GM21825 (cell line): ENCODE results near the gene CDCA8.
"Not testable (repeated sequence)": the region's sequence is repeated elsewhere in the genome, so short reads cannot be mapped to it uniquely, and the experiment has no call there.

ENCODE experiments used
- ATAC-seq: cut with Tn5 transposase; IDR thresholded peaks from one replicate; pipeline ENCODE4 v1.9.1; 2021; ENCODE audit warnings: mild to moderate bottlenecking, moderate library complexity; ENCODE audit not compliant: unreplicated experiment

Gene CDCA8

DNA sequence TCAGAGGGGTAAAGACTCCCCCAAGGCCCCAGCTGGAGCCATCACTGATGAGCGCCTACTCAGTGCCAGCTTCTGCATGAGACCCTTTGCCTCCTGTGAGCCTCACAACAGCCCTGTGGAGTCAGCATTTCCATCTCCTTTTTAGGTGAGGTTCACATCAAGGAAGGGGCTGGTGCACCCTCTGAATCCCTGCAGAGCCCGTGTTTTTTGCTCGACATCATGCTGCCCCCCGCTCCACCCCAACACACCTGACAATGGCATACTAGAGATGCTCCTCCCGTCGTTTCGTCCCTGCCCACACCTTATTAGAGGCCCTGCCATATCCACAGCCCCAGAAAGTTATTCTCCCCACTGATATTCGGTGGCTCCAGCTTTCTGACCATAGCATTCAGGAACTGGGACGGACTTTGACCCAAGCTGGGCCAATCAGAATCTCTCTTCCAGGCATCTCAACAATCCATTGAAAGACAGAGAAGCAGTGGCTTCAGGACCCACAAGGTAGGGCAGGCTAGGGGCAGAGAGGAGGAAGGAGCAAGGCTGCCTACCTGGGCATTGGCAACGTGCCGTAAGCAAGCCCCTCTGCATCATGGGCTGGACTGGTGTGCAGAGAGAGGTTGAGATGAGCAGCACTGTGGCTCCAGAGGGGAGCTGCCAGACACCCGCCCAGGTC is 39.9 kb downstream of the CDCA8 start:
- no peak for ATAC-seq

DNA sequence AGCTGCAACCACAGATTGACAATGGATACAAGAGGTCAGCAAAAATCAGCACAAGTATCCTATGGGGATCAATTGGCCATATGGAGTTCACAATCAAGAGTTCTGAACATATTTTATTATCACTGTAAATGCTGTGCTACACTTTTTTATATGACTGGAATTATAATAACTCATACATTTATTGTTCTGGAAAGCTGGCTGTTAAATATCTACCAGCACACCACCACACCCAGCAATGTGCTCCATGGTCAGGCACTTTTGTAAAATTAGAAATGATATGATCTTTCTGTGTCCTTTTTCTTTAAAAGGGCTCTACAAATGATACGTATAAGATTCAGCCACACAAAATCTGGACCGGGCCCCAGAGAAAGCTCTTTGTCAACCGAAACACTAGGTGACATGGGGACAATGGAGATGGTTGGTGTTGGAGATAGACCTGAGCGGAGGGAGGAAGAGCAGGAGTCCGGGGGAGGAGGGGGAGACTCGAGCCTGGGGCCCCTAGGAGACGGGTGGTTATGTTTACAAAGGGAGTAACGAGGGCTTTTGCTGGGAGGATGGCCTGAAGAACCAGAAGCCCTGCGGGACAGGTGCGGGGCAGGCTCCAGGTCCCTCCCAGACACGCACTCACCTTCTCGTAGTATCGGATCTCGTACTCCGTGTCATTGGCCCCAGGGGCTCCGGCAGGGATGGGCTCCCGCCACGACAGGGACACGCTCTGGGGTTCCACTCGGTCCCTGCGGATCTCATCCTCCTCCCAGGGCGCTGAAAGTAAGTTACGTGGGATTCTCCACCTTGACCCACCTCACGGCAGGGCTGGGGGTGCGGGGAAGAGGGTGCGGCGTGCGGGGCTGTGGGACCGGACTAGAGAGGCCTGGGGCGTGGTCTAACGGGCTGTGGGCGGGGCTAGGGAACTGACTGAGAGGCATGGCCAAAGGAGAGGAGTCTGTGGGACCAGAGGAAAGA is 42.6 kb downstream of the CDCA8 start:
- ATAC-seq, result no peak

GRCh38 chr1:37737975-37738374 is 45.7 kb downstream of the CDCA8 start:
- ATAC-seq, result not testable (repeated sequence)

DNA sequence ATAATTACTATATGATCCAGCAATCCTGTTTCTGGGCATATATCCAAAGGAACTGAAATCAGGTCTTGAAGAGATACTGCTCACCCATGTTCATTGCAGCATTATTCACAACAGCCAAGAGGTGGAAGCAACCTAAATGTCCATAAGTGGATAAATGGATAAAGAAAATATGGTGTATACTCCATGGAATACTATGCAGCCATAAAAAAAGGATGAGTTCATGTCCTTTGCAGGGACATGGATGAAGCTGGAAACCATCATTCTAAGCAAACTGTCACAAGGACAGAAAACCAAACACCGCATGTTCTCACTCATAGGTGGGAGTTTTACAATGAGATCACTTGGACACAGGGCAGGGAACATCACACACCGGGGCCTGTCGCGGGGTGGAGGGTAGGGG is 46.3 kb downstream of the CDCA8 start:
- ATAC-seq, result not testable (repeated sequence)

- no peak for ATAC-seq
Measured at GRCh38 chr1:37739222-37739621, 46.9 kb downstream of the CDCA8 start.

DNA sequence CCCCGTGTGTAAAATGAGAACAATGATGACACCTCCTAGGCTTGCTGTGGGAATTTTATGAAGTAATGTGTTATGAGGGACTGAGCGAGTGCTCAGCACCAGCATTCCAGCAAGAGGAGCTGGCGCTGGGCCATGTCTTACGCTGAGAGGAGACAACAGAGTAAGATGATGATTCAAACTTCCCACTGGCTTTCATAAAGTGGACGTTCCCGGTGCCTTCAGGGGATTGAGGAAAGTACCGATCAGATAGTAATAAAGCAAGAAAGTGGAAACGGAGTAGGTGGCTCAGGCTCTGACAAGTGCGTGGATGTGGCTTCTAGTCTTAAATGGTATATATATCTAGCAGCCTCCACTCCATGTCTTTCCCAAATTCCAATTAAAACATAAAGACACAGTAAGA is 48.8 kb downstream of the CDCA8 start:
- ATAC-seq, result no peak

- no peak for ATAC-seq
Measured at GRCh38 chr1:37741662-37742061, 49.3 kb downstream of the CDCA8 start.

- ATAC-seq, result no peak
Measured at GRCh38 chr1:37746806-37747205, 54.5 kb downstream of the CDCA8 start.

- ATAC-seq, result no peak
Measured at GRCh38 chr1:37748565-37748964, 56.2 kb downstream of the CDCA8 start.

- ATAC-seq, result no peak
Measured at GRCh38 chr1:37752213-37752582, 59.9 kb downstream of the CDCA8 start.

- ATAC-seq, result no peak
Measured at GRCh38 chr1:37752583-37753471, 60.5 kb downstream of the CDCA8 start.

- no peak for ATAC-seq
Measured at GRCh38 chr1:37753473-37754321, 61.4 kb downstream of the CDCA8 start.

DNA sequence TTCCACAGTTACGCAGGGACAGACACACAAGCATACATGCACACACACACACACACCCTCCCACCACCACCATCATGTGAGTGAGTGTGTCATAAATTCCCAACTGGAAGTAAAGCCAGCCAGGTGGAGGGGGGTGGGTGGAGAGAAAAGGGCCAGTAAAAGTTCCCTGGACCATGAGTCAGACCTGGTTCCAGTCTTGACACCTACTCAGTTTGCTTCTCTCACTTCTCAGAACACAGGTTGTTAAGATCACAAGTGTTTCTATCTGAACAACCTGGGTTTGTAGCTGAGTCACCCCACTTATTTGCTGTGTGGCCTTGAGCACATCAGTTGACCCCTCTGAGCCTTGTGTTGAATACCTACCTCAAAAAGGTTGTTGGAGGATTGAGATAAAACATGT is 63.0 kb downstream of the CDCA8 start:
- no peak for ATAC-seq

- no peak for ATAC-seq
Measured at GRCh38 chr1:37755951-37756560, 63.7 kb downstream of the CDCA8 start.
